ENCODE results near the gene CPNE2.

DNA sequence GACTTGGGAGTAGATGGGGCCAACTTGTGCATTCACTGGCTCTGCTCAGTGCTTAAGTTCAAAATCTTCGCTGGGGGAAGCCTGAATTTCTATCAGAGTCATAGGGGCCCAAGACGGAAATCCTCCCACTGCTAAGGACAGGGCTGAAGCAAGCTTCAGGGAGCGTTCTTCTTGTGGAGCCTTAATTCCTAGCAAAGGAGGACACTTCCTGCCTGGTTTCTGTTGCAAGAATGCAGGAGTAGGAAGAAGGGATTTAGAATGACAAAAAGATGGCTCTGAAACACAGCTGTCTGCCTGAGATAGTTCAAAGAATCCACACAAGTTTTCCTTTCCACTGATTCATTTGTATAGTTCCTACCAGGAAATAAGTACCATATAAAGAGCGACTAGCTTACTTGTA lies 67.1 kb downstream of the CPNE2 start:
- TF ChIP-seq EZH2 (IDR thresholded peaks at IDR 0.05) (no peak), POLR2AphosphoS5 (IDR thresholded peaks at IDR 0.05; ENCODE audit: borderline replicate concordance, low read depth, low read length) (no peak)

Data from SK-N-MC (cell line).